ENCODE data around the gene ZFYVE16. TPM values are rescaled to one million over a fixed set of nuclear protein-coding genes. Genes with fewer than 3 reads are reported as not detected.
"Not testable (repeated sequence)": the region's sequence is repeated elsewhere in the genome, so short reads cannot be mapped to it uniquely, and the experiment has no call there.

Gene ZFYVE16
- total and polyA plus RNA-seq, 2 of the 4 experiments (the other 2 are of a cell fraction): 5.3 to 11.1 TPM

- H3K18ac ChIP-seq (ENCODE audit: low read depth, low read length); H2AFZ ChIP-seq (replicated peaks; ENCODE audit: low read length, poor library complexity); intact Hi-C loops (cut with micrococcal nuclease); H3K36me3 ChIP-seq (ENCODE audit: control insufficient read depth, insufficient read depth, low read length); H3K27ac ChIP-seq (ENCODE audit: insufficient read depth, low read length); H2AK9ac ChIP-seq (replicated peaks; ENCODE audit: low read depth, low read length, poor library complexity); H3K9me3 ChIP-seq (ENCODE audit: control insufficient read depth, insufficient read depth, low read length); H3K4ac ChIP-seq (ENCODE audit: low read depth, low read length); H2BK5ac ChIP-seq (ENCODE audit: low read depth, low read length, poor library complexity, severe bottlenecking); H3K9me1 ChIP-seq (ENCODE audit: insufficient read depth, low read length); CTCF ChIA-PET; dilution Hi-C loops (cut with HindIII; ENCODE audit: low sequenced_read_pairs, unreplicated experiment); H3K23ac ChIP-seq (ENCODE audit: low read depth, low read length); H3K27me3 ChIP-seq (ENCODE audit: control insufficient read depth, insufficient read depth, low read length); H3K9ac ChIP-seq (ENCODE audit: low read depth, low read length); H2BK20ac ChIP-seq (ENCODE audit: low read depth, low read length); H2BK120ac ChIP-seq (ENCODE audit: low read depth, low read length); in situ Hi-C loops (cut with MboI; ENCODE audit: low sequenced_read_pairs); H3K4me3 ChIP-seq (ENCODE audit: insufficient read depth, low read depth, low read length); H3K14ac ChIP-seq (replicated peaks; ENCODE audit: low read depth, low read length); H3K4me1 ChIP-seq (ENCODE audit: control insufficient read depth, insufficient read depth, low read length); DNase-seq; H4K20me1 ChIP-seq (ENCODE audit: insufficient read depth, low read length); H2AK5ac ChIP-seq (ENCODE audit: low read depth, low read length); ATAC-seq (ENCODE audit: low read depth); H2BK15ac ChIP-seq (ENCODE audit: low read depth, low read length); BruUV-seq (replicated peaks); H4K91ac ChIP-seq (ENCODE audit: insufficient read depth, low read depth, low read length); H3K4me2 ChIP-seq (ENCODE audit: low read depth, low read length); H3K56ac ChIP-seq (ENCODE audit: extremely low read depth, insufficient read depth, low read length); H4K5ac ChIP-seq (ENCODE audit: low read depth, low read length); H4K8ac ChIP-seq (ENCODE audit: low read depth in 2 of 2, low read length in 2 of 2); H3K79me1 ChIP-seq (ENCODE audit: low read depth in 1 of 2, low read length in 2 of 2); POLR2A ChIA-PET (ENCODE audit: unreplicated experiment): not testable (repeated sequence)
- 100% methylated on average over 3 of the region's 7 CpGs; no CpG with 5 or more reads in 1 of the 2 experiments for WGBS, 2 experiments (ENCODE audit: extremely low coverage in 2 of 2, insufficient read length in 1 of 2)
Observed at GRCh38 chr5:80493443-80493842, 85.6 kb downstream of the ZFYVE16 start.
